ENCODE measurements around the gene NIT1.

- no peak for TF ChIP-seq POLR2A (IDR thresholded peaks at IDR 0.05)
- no peak for TF ChIP-seq CTCF (IDR thresholded peaks at IDR 0.05)
Observed at GRCh38 chr1:161130266-161130665, 12.4 kb downstream of the NIT1 start.

Measured in adrenal gland (tissue), 5 donors.